Skeletal muscle satellite cell (primary cell): ENCODE results near the gene SEPSECS.
"Not testable (repeated sequence)": the region's sequence is repeated elsewhere in the genome, so short reads cannot be mapped to it uniquely, and the experiment has no call there.

Experiments
- H3K27me3 ChIP-seq: 2 replicates; pipeline ENCODE4 v1.7.0; 2013; ENCODE audit warnings: low read length; ENCODE audit not compliant: control insufficient read depth, insufficient read depth
- H3K36me3 ChIP-seq: 2 replicates; pipeline ENCODE4 v1.7.0; 2013; ENCODE audit warnings: mild to moderate bottlenecking, control low read depth, low read length; ENCODE audit not compliant: insufficient read depth
- H3K4me1 ChIP-seq: 2 replicates; pipeline ENCODE4 v1.7.0; 2013; ENCODE audit warnings: low read length; ENCODE audit not compliant: control insufficient read depth, insufficient read depth
- H3K4me2 ChIP-seq: 2 replicates; pipeline ENCODE4 v1.7.0; 2013; ENCODE audit warnings: mild to moderate bottlenecking, low read length
- H3K4me3 ChIP-seq: 2 replicates; pipeline ENCODE4 v1.7.0; 2013; ENCODE audit warnings: low read length
- H3K9ac ChIP-seq: 2 replicates; pipeline ENCODE4 v1.7.0; 2013; ENCODE audit warnings: mild to moderate bottlenecking, low read depth, low read length, moderate library complexity
- H3K9me3 ChIP-seq: replicated peaks from 2 replicates; pipeline ENCODE4 v1.7.0; 2013; ENCODE audit warnings: mild to moderate bottlenecking, control low read depth, low read length

SEPSECS gene

GRCh38 chr4:25095837-25096236 is 64.4 kb downstream of the SEPSECS start:
- no peaks in the 10 kb centered on the region for H3K9me3 ChIP-seq
- no peaks in the 10 kb centered on the region for H3K36me3 ChIP-seq
- peaks cover 30% of the 10 kb centered on the region for H3K27me3 ChIP-seq
- no peak overlapping the region for H3K9ac ChIP-seq
- H3K4me1 ChIP-seq, result peaks cover 24% of the 10 kb centered on the region
- peak overlapping the region; percentile 59 for H3K4me3 ChIP-seq
- peak overlapping the region; percentile 82 for H3K4me2 ChIP-seq

GRCh38 chr4:25092139-25092538 is 68.1 kb downstream of the SEPSECS start:
- H3K9ac ChIP-seq, result no peak overlapping the region
- H3K9me3 ChIP-seq, result no peaks in the 10 kb centered on the region
- peaks cover 9% of the 10 kb centered on the region for H3K4me1 ChIP-seq
- H3K36me3 ChIP-seq, result no peaks in the 10 kb centered on the region
- H3K4me3 ChIP-seq, result no peak overlapping the region
- peaks cover 34% of the 10 kb centered on the region for H3K27me3 ChIP-seq
- H3K4me2 ChIP-seq, result no peak overlapping the region

- no peak overlapping the region for H3K4me2 ChIP-seq
- H3K36me3 ChIP-seq, result no peaks in the 10 kb centered on the region
- no peak overlapping the region for H3K4me3 ChIP-seq
- no peak overlapping the region for H3K9ac ChIP-seq
- H3K4me1 ChIP-seq, result no peaks in the 10 kb centered on the region
- no peaks in the 10 kb centered on the region for H3K9me3 ChIP-seq
- H3K27me3 ChIP-seq, result peaks cover 34% of the 10 kb centered on the region
Observed at GRCh38 chr4:25090516-25090915, 69.7 kb downstream of the SEPSECS start.

GRCh38 chr4:25089051-25089763 is 71.0 kb downstream of the SEPSECS start:
- no peak overlapping the region for H3K9ac ChIP-seq
- H3K4me3 ChIP-seq, result no peak overlapping the region
- H3K27me3 ChIP-seq, result peaks cover 42% of the 10 kb centered on the region
- H3K4me2 ChIP-seq, result no peak overlapping the region
- H3K36me3 ChIP-seq, result no peaks in the 10 kb centered on the region
- no peaks in the 10 kb centered on the region for H3K9me3 ChIP-seq
- H3K4me1 ChIP-seq, result no peaks in the 10 kb centered on the region

- Histone ChIP-seq H3K4me2 (no peak overlapping the region), H3K36me3 (no peaks in the 10 kb centered on the region), H3K27me3 (peaks cover 49% of the 10 kb centered on the region), H3K9ac (no peak overlapping the region), H3K9me3 (no peaks in the 10 kb centered on the region), H3K4me3 (no peak overlapping the region), H3K4me1 (no peaks in the 10 kb centered on the region)
Observed at GRCh38 chr4:25088093-25088952, 71.9 kb downstream of the SEPSECS start.

- H3K9ac ChIP-seq, result no peak overlapping the region
- H3K36me3 ChIP-seq, result no peaks in the 10 kb centered on the region
- H3K4me1 ChIP-seq, result no peaks in the 10 kb centered on the region
- H3K9me3 ChIP-seq, result no peaks in the 10 kb centered on the region
- no peak overlapping the region for H3K4me2 ChIP-seq
- no peak overlapping the region for H3K4me3 ChIP-seq
- peaks cover 48% of the 10 kb centered on the region for H3K27me3 ChIP-seq
Observed at GRCh38 chr4:25085671-25086070, 74.6 kb downstream of the SEPSECS start.

- H3K4me2 ChIP-seq, H3K9ac ChIP-seq, H3K9me3 ChIP-seq, H3K36me3 ChIP-seq, H3K4me1 ChIP-seq, H3K4me3 ChIP-seq: not testable (repeated sequence)
- H3K27me3 ChIP-seq, result peaks cover 54% of the 10 kb centered on the region
Observed at GRCh38 chr4:25083441-25083840, 76.8 kb downstream of the SEPSECS start.

- Histone ChIP-seq H3K4me2 (no peak overlapping the region), H3K9me3 (no peaks in the 10 kb centered on the region), H3K4me1 (no peaks in the 10 kb centered on the region), H3K4me3 (no peak overlapping the region), H3K9ac (no peak overlapping the region), H3K36me3 (no peaks in the 10 kb centered on the region), H3K27me3 (peaks cover 53% of the 10 kb centered on the region)
Observed at GRCh38 chr4:25081866-25082471, 78.3 kb downstream of the SEPSECS start.

- Histone ChIP-seq H3K9ac (no peak overlapping the region), H3K4me1 (no peaks in the 10 kb centered on the region), H3K27me3 (peaks cover 44% of the 10 kb centered on the region), H3K9me3 (no peaks in the 10 kb centered on the region), H3K4me3 (no peak overlapping the region), H3K4me2 (no peak overlapping the region), H3K36me3 (no peaks in the 10 kb centered on the region)
Observed at GRCh38 chr4:25080571-25080970, 79.7 kb downstream of the SEPSECS start.

GRCh38 chr4:25078523-25078922 is 81.7 kb downstream of the SEPSECS start:
- Histone ChIP-seq H3K4me1 (no peaks in the 10 kb centered on the region), H3K9me3 (no peaks in the 10 kb centered on the region), H3K9ac (no peak overlapping the region), H3K4me2 (no peak overlapping the region), H3K4me3 (no peak overlapping the region), H3K36me3 (no peaks in the 10 kb centered on the region), H3K27me3 (peaks cover 36% of the 10 kb centered on the region)

- no peak overlapping the region for H3K4me2 ChIP-seq
- H3K9ac ChIP-seq, result no peak overlapping the region
- H3K4me3 ChIP-seq, result no peak overlapping the region
- peaks cover 35% of the 10 kb centered on the region for H3K27me3 ChIP-seq
- H3K9me3 ChIP-seq, result no peaks in the 10 kb centered on the region
- no peaks in the 10 kb centered on the region for H3K36me3 ChIP-seq
- no peaks in the 10 kb centered on the region for H3K4me1 ChIP-seq
Observed at GRCh38 chr4:25076625-25077398, 83.4 kb downstream of the SEPSECS start.
